Tibial nerve (tissue), 4 donors: ENCODE results near the gene PLA2R1. TPM values are rescaled to one million over a fixed set of nuclear protein-coding genes. Genes with fewer than 3 reads are reported as not detected.

ENCODE experiments used
- DNase-seq, 2 donors: peaks; one replicate each; pipeline ENCODE4 v3.0.0-alpha.2; 2019; ENCODE audit warnings: low spot score in 2 of 2
- H3K27ac ChIP-seq, 4 donors: fragments of 200-600 bp; sonication (generic) in 3 of 4; one replicate each; pipeline ENCODE4 v1.5.1; 2017 to 2019; ENCODE audit warnings: mild to moderate bottlenecking in 1 of 4
- H3K27me3 ChIP-seq, 2 donors: fragments of 200-600 bp; sonication (generic) in 1 of 2; one replicate each; pipeline versions ENCODE4 v1.5.1 to v1.6.0; 2017 to 2019
- H3K36me3 ChIP-seq, 3 donors: fragments of 200-600 bp; sonication (generic); one replicate each; pipeline ENCODE4 v1.5.1; 2018 to 2019
- H3K4me1 ChIP-seq, 4 donors: fragments of 200-600 bp; sonication (generic) in 3 of 4; one replicate each; pipeline ENCODE4 v1.5.1; 2017 to 2019
- H3K4me3 ChIP-seq, 4 donors: fragments of 200-600 bp; sonication (generic) in 3 of 4; one replicate each; pipeline ENCODE4 v1.5.1; 2017 to 2019; ENCODE audit warnings: mild to moderate bottlenecking in 1 of 4, moderate library complexity in 1 of 4
- H3K9me3 ChIP-seq, 4 donors: fragments of 200-600 bp; sonication (generic) in 3 of 4; one replicate each; pipeline ENCODE4 v1.5.1; 2017 to 2019
- CTCF ChIP-seq, 5 experiments: fragments of 200-600 bp in 3 of 5; fragments of 450-650 bp in 2 of 5; sonication (generic) in 3 of 5; IDR thresholded peaks; one replicate each; pipeline ENCODE4 v1.5.1; 2016 to 2019; ENCODE audit warnings: antibody characterized with exemption in 5 of 5, mild to moderate bottlenecking in 3 of 5, moderate library complexity in 2 of 5
- EP300 ChIP-seq, 2 donors: sonication (generic); formaldehyde crosslinking; IDR thresholded peaks; one replicate each; pipeline ENCODE4 v1.6.1; 2017; ENCODE audit warnings: antibody characterized with exemption in 2 of 2, mild to moderate bottlenecking in 1 of 2
- POLR2A ChIP-seq, 2 donors: fragments of 450-650 bp; IDR thresholded peaks; one replicate each; pipeline ENCODE4 v1.6.1; 2017; ENCODE audit warnings: antibody characterized with exemption in 2 of 2, mild to moderate bottlenecking in 2 of 2, moderate library complexity in 2 of 2
- WGBS, 2 donors: methylation state at CpG; one replicate each; pipeline ENCODE4 v1.1.5; 2018; 5-methylcytosine and 5-hydroxymethylcytosine counted together
- total RNA-seq, 4 donors: library from RNA; depleted of rRNA; stranded (reverse); fragments of >200 nt; gene quantifications; one replicate each; pipeline ENCODE4 v1.1.0, GENCODE V29; 2016

PLA2R1 gene
- total RNA-seq, 4 donors from 2014 or later: 11.1 to 22.7 (median 18.6) TPM

- peaks cover 0 to 15% (median 7%) of the 10 kb centered on the region in 4 donors for H3K4me1 ChIP-seq
- no peaks in the 10 kb centered on the region for H3K27me3 ChIP-seq
- peak overlapping the region; percentile 25 to 73 (median 58) for H3K4me3 ChIP-seq
- WGBS, 2 donors: 25 to 35% methylated on average over 16 to 17 of the region's 17 CpGs
- no peak for DNase-seq
- H3K27ac ChIP-seq: peak overlapping the region in 3 of 4 donors; percentile 4 to 72 (median 65)
- H3K36me3 ChIP-seq: no peaks in the 10 kb centered on the region
- H3K9me3 ChIP-seq: no peaks in the 10 kb centered on the region
- TF ChIP-seq CTCF (IDR thresholded peaks at IDR 0.05): no peak
- no peak for TF ChIP-seq EP300 (IDR thresholded peaks at IDR 0.05)
- no peak for TF ChIP-seq POLR2A (IDR thresholded peaks at IDR 0.05)
Measured at GRCh38 chr2:159903443-159904126, 158.8 kb downstream of the PLA2R1 start.

GRCh38 chr2:159902722-159903121 is 159.7 kb downstream of the PLA2R1 start:
- Histone ChIP-seq H3K4me1 (peaks cover 0 to 15% (median 7%) of the 10 kb centered on the region in 4 donors), H3K27me3 (no peaks in the 10 kb centered on the region), H3K36me3 (no peaks in the 10 kb centered on the region), H3K4me3 (no peak overlapping the region), H3K27ac (no peak overlapping the region), H3K9me3 (no peaks in the 10 kb centered on the region)
- no peak for TF ChIP-seq EP300 (IDR thresholded peaks at IDR 0.05)
- no peak for TF ChIP-seq POLR2A (IDR thresholded peaks at IDR 0.05)
- no peak for TF ChIP-seq CTCF (IDR thresholded peaks at IDR 0.05)
- 83 to 85% methylated on average over 6 of the region's 6 CpGs for WGBS, 2 donors
- no peak for DNase-seq

DNA sequence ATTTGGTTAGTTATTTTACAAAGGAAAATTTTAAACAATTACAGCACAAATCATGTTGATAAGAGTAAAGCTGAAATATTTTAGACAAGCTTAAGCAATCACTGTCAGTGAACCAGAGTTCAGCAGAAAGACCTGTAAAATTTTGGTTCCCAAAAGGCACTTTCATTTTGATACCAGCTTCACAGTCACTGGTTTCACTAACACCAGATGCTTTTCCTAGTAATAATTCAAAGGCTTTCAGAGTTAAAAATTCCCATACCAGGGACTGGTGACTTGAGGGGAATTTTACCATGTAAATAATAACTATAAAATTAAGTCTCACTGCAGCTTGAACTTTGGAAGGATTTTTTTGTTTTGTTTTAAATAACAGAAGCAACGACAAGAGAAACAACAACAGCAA is 162.1 kb downstream of the PLA2R1 start:
- H3K4me1 ChIP-seq: peaks cover 0 to 15% (median 7%) of the 10 kb centered on the region in 4 donors
- H3K27ac ChIP-seq: no peak overlapping the region
- H3K4me3 ChIP-seq: no peak overlapping the region
- 81 to 87% methylated on average over 1 of the region's 1 CpG for WGBS, 2 donors
- H3K27me3 ChIP-seq: no peaks in the 10 kb centered on the region
- TF ChIP-seq EP300 (IDR thresholded peaks at IDR 0.05) (no peak), CTCF (IDR thresholded peaks at IDR 0.05) (no peak), POLR2A (IDR thresholded peaks at IDR 0.05) (no peak)
- DNase-seq: no peak
- H3K36me3 ChIP-seq: no peaks in the 10 kb centered on the region
- no peaks in the 10 kb centered on the region for H3K9me3 ChIP-seq

DNA sequence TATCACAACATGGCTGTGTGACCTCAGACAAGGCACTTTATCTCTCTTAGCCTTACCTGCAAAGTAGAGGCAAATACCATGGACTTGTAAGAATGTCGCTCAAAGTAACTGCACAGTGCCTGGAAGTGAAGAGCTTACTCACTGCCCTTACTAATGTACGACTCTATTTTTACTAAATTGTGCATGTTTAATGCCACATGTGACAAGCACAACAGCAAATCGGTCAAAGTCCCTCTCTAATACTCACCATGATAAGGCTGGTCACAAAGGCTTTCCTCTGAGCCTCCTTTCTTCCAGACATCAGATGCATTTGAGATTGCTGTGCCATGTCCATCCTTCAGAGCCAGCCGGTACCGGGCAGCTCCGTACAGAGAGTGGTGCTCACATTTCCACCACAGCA is 164.0 kb downstream of the PLA2R1 start:
- TF ChIP-seq CTCF (IDR thresholded peaks at IDR 0.05): no peak
- no peak for TF ChIP-seq POLR2A (IDR thresholded peaks at IDR 0.05)
- TF ChIP-seq EP300 (IDR thresholded peaks at IDR 0.05): no peak
- 92 to 94% methylated on average over 6 of the region's 6 CpGs for WGBS, 2 donors

GRCh38 chr2:159897720-159898119 is 164.7 kb downstream of the PLA2R1 start:
- Histone ChIP-seq H3K4me3 (no peak overlapping the region), H3K36me3 (no peaks in the 10 kb centered on the region), H3K27ac (no peak overlapping the region), H3K9me3 (no peaks in the 10 kb centered on the region), H3K27me3 (no peaks in the 10 kb centered on the region), H3K4me1 (peaks cover 0 to 1% (median 0%) of the 10 kb centered on the region in 4 donors)
- WGBS, 2 donors: 89 to 92% methylated on average over 5 of the region's 5 CpGs
- no peak for DNase-seq
- TF ChIP-seq CTCF (IDR thresholded peaks at IDR 0.05): no peak
- TF ChIP-seq EP300 (IDR thresholded peaks at IDR 0.05): no peak
- no peak for TF ChIP-seq POLR2A (IDR thresholded peaks at IDR 0.05)

More for the DNA sequence above, 164.0 kb downstream of the PLA2R1 start:
- H3K27ac ChIP-seq: no peak overlapping the region
- no peaks in the 10 kb centered on the region for H3K9me3 ChIP-seq
- H3K27me3 ChIP-seq: no peaks in the 10 kb centered on the region
- no peak overlapping the region for H3K4me3 ChIP-seq
- H3K4me1 ChIP-seq: peaks cover 0 to 8% (median 0%) of the 10 kb centered on the region in 4 donors
- DNase-seq: no peak
- H3K36me3 ChIP-seq: no peaks in the 10 kb centered on the region
